ENCODE measurements around the gene STAMBP.

DNA sequence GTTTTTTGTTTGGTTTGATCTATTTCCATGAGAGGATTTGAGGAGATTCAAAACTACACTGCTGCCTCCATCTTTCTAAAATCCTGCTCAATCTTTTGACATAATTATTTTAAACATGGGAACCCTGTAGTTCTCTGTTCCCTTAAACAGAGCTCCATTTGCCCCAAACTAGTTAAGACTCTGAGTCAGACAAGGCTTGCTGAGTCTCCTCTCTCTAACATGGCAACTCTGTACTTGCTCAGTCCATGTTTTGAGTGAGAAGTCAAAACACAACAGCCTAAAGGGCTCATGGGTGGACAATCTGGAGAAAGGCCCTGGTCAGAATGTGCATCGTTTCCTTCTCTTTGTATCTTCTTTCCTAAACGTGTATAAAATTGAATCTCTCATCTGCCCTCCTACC is 7.1 kb upstream of the STAMBP start:
- TF ChIP-seq CTCF (IDR thresholded peaks at IDR 0.05) (no peak), POLR2A (IDR thresholded peaks at IDR 0.05) (no peak)
